SK-N-SH (cell line): ENCODE data around the gene DHRS4.

ENCODE experiments used
- CTCF ChIP-seq: fragments of 200-600 bp; sonication (generic); IDR thresholded peaks from 2 replicates; pipeline ENCODE4 v1.6.1; 2017; ENCODE audit warnings: antibody characterized with exemption, mild to moderate bottlenecking, moderate library complexity
- NRF1 ChIP-seq: IDR thresholded peaks from 2 replicates; pipeline ENCODE4 v1.6.1; 2012; ENCODE audit warnings: low read depth, mild to moderate bottlenecking, low read length
- POLR2AphosphoS5 ChIP-seq: IDR thresholded peaks from 2 replicates; pipeline ENCODE4 v1.6.1; 2012; ENCODE audit warnings: low read depth, low read length
- TF ChIP-seq, protein P1 (sequence below): IDR thresholded peaks from 2 replicates; pipeline ENCODE4 v1.4.0; 2012; ENCODE audit warnings: low read depth, borderline replicate concordance

- TF ChIP-seq, protein P1, sequence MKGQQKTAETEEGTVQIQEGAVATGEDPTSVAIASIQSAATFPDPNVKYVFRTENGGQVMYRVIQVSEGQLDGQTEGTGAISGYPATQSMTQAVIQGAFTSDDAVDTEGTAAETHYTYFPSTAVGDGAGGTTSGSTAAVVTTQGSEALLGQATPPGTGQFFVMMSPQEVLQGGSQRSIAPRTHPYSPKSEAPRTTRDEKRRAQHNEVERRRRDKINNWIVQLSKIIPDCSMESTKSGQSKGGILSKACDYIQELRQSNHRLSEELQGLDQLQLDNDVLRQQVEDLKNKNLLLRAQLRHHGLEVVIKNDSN, result no peak
- TF ChIP-seq POLR2AphosphoS5 (no peak; the same call in 1 of the 2 replicates), CTCF (no peak), NRF1 (no peak)
Measured at GRCh38 chr14:23930742-23931141, 22.8 kb upstream of the DHRS4 start.
